Measurements from ENCODE around the gene BICD2. TPM values are rescaled to one million over a fixed set of nuclear protein-coding genes. Genes with fewer than 3 reads are reported as not detected.

The BICD2 gene
- total and polyA plus RNA-seq, 2 donors (not counting 1 experiment from before 2014, with no cell fraction given), result 33.2 to 49.5 TPM

DNA sequence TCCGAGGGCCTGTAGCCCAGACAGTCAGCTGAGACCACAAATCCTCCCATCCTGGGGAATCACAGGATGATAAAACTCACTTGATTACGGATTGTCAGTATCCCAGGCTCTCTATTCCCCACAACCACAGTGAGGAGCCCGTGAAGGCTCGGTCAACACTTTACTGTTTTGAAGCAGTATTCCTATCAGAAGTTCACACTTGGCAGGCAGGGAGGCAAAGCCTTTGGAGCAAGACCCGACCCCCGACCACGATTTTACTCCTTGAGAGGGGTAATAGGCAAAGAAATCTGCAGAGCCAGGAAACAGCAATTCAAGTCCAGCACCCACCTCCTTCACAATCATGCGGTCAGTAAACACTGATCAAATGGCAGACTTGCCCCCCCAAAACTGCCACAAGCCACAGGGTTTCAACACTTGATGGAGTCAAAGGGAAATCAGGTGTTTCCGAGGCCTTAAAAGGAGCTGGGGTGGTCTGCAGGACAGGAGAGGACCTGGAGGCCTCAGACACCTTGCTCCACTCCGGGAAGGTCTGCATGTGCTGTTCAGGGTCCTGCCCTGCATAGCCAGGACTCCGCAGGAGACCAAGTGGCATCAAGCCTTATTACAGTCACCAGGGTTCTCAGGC is 25.2 kb downstream of the BICD2 start:
- ATAC-seq (ENCODE audit: low read depth), result no peak
- 93% methylated on average over 7 of the region's 11 CpGs for WGBS (ENCODE audit: insufficient coverage)
- no peak for DNase-seq

DNA sequence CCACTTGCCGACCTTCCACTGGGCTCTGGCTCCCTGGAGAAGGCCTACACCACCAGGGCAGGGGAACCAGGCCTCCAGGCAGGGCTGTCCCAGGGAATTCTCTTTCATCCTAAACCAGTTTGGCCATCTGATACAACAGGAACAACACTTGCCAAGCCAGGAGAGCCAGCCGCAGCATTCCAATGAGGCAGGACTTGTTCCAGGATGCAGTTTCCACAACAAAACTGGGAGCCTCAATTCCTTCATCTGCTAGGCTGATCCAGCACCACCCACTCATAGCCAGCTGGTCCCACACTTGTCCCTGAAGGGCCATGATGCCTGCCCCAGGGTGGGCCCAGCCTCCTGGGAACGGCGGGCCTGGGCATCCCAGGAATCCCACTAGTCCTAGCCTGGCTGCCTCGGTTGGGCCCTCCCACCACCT is 26.0 kb downstream of the BICD2 start:
- Mint-ChIP-seq H3K4me3 (no peak overlapping the region), H3K4me1 (peaks cover 89% of the 10 kb centered on the region), H3K9me3 (ENCODE audit: insufficient read depth) (no peaks in the 10 kb centered on the region), H3K27ac (peak overlapping the region; percentile 67), H3K27me3 (no peaks in the 10 kb centered on the region)
- H3K27me3 ChIP-seq (replicated peaks in 1 of 4; ENCODE audit: control extremely low read depth in 1 of 4, control insufficient read depth in 3 of 4, insufficient read depth in 4 of 4, low read length in 3 of 4), result no peaks in the 10 kb centered on the region
- H3K79me2 ChIP-seq (ENCODE audit: control insufficient read depth, insufficient read depth, low read length), result peaks cover 99% of the 10 kb centered on the region
- CTCF ChIA-PET, result interaction anchor here (4.3 kb wide), 1 partner anchor 10 kb away, joined by 15 read pairs; no protein-coding TSS in a partner anchor
- DNase-seq (no peak), ATAC-seq (ENCODE audit: low read depth) (no peak)
- peaks cover 0 to 2% of the 10 kb centered on the region in 2 experiments for H3K36me3 ChIP-seq (replicated peaks in 1 of 2; ENCODE audit: control extremely low read depth in 1 of 2, control insufficient read depth in 1 of 2, extremely low read depth in 1 of 2, insufficient read depth in 2 of 2, low read length in 1 of 2)
- peak overlapping the region in 1 of 2 donors; percentile 63 for H3K27ac ChIP-seq (ENCODE audit: low read length in 2 of 2)
- no peak overlapping the region for H3K4me3 ChIP-seq (ENCODE audit: control extremely low read depth in 1 of 5, extremely low read depth in 1 of 5, insufficient read depth in 1 of 5, low read depth in 2 of 5, low read length in 4 of 5)
- POLR2A ChIA-PET, result no interaction called here
- no peak overlapping the region for H3K9ac ChIP-seq (ENCODE audit: low read length)
- no peak overlapping the region for H2AFZ ChIP-seq (ENCODE audit: insufficient read depth, low read depth, low read length, poor library complexity, severe bottlenecking)
- WGBS (ENCODE audit: insufficient coverage), result 92% methylated on average over 5 of the region's 5 CpGs
- peaks cover 77 to 87% of the 10 kb centered on the region in 2 donors for H3K4me1 ChIP-seq (ENCODE audit: control insufficient read depth in 2 of 2, insufficient read depth in 2 of 2, low read length in 2 of 2)
- TF ChIP-seq, protein P1, sequence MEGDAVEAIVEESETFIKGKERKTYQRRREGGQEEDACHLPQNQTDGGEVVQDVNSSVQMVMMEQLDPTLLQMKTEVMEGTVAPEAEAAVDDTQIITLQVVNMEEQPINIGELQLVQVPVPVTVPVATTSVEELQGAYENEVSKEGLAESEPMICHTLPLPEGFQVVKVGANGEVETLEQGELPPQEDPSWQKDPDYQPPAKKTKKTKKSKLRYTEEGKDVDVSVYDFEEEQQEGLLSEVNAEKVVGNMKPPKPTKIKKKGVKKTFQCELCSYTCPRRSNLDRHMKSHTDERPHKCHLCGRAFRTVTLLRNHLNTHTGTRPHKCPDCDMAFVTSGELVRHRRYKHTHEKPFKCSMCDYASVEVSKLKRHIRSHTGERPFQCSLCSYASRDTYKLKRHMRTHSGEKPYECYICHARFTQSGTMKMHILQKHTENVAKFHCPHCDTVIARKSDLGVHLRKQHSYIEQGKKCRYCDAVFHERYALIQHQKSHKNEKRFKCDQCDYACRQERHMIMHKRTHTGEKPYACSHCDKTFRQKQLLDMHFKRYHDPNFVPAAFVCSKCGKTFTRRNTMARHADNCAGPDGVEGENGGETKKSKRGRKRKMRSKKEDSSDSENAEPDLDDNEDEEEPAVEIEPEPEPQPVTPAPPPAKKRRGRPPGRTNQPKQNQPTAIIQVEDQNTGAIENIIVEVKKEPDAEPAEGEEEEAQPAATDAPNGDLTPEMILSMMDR (IDR thresholded peaks at IDR 0.05), result no peak
- no peak for TF ChIP-seq EZH2 (IDR thresholded peaks at IDR 0.05; ENCODE audit: borderline replicate concordance, insufficient read depth, low read depth, low read length, poor library complexity, severe bottlenecking)
- peak overlapping the region; percentile 69 for H3K4me2 ChIP-seq (replicated peaks; ENCODE audit: low read depth, low read length, poor library complexity, severe bottlenecking)
- intact Hi-C loops (cut with micrococcal nuclease), result no loop called here
- H3K9me3 ChIP-seq (ENCODE audit: control extremely low read depth in 1 of 3, control insufficient read depth in 2 of 3, insufficient read depth in 1 of 3, low read length in 2 of 3), result no peaks in the 10 kb centered on the region
- H4K20me1 ChIP-seq (ENCODE audit: control insufficient read depth, insufficient read depth, low read length, poor library complexity, severe bottlenecking), result peaks cover 78% of the 10 kb centered on the region

More for the DNA sequence above, 25.2 kb downstream of the BICD2 start:
- no peaks in the 10 kb centered on the region for H3K9me3 Mint-ChIP-seq (ENCODE audit: insufficient read depth)
- ChIA-PET CTCF (interaction anchor here (1.1 to 4.3 kb wide), 2 partner anchors 11 to 52 kb away, joined by 4 to 15 read pairs; no protein-coding TSS in a partner anchor), POLR2A (interaction anchor here (0.6 kb wide), 1 partner anchor 367 kb away, joined by 7 read pairs; no protein-coding TSS in a partner anchor)
- peak overlapping the region; percentile 23 for H3K9ac ChIP-seq (ENCODE audit: low read length)
- peaks cover 82% of the 10 kb centered on the region for H4K20me1 ChIP-seq (ENCODE audit: control insufficient read depth, insufficient read depth, low read length, poor library complexity, severe bottlenecking)
- peaks cover 99% of the 10 kb centered on the region for H3K79me2 ChIP-seq (ENCODE audit: control insufficient read depth, insufficient read depth, low read length)
- no peak overlapping the region for H2AFZ ChIP-seq (ENCODE audit: insufficient read depth, low read depth, low read length, poor library complexity, severe bottlenecking)
- H3K4me1 Mint-ChIP-seq, result peaks cover 90% of the 10 kb centered on the region
- peak overlapping the region; percentile 69 for H3K4me2 ChIP-seq (replicated peaks; ENCODE audit: low read depth, low read length, poor library complexity, severe bottlenecking)
- H3K4me3 ChIP-seq (ENCODE audit: control extremely low read depth in 1 of 5, extremely low read depth in 1 of 5, insufficient read depth in 1 of 5, low read depth in 2 of 5, low read length in 4 of 5), result no peak overlapping the region
- H3K9me3 ChIP-seq (ENCODE audit: control extremely low read depth in 1 of 3, control insufficient read depth in 2 of 3, insufficient read depth in 1 of 3, low read length in 2 of 3), result no peaks in the 10 kb centered on the region
- peaks cover 76 to 92% of the 10 kb centered on the region in 2 donors for H3K4me1 ChIP-seq (ENCODE audit: control insufficient read depth in 2 of 2, insufficient read depth in 2 of 2, low read length in 2 of 2)
- H3K27ac ChIP-seq (ENCODE audit: low read length in 2 of 2), result peak overlapping the region; percentile 16 to 63
- no peaks in the 10 kb centered on the region for H3K27me3 ChIP-seq (replicated peaks in 1 of 4; ENCODE audit: control extremely low read depth in 1 of 4, control insufficient read depth in 3 of 4, insufficient read depth in 4 of 4, low read length in 3 of 4)
- intact Hi-C loops (cut with micrococcal nuclease), result no loop called here
- H3K4me3 Mint-ChIP-seq, result peak overlapping the region; percentile 13
- H3K36me3 ChIP-seq (replicated peaks in 1 of 2; ENCODE audit: control extremely low read depth in 1 of 2, control insufficient read depth in 1 of 2, extremely low read depth in 1 of 2, insufficient read depth in 2 of 2, low read length in 1 of 2), result peaks cover 0 to 2% of the 10 kb centered on the region in 2 experiments
- H3K27ac Mint-ChIP-seq, result no peak overlapping the region
- TF ChIP-seq EZH2 (IDR thresholded peaks at IDR 0.05; ENCODE audit: borderline replicate concordance, insufficient read depth, low read depth, low read length, poor library complexity, severe bottlenecking), result no peak
- TF ChIP-seq, protein P1 (IDR thresholded peaks at IDR 0.05), result no peak
- no peaks in the 10 kb centered on the region for H3K27me3 Mint-ChIP-seq
